Astrocyte of the cerebellum (primary cell): Measurements from ENCODE around the gene SMYD3.

Experiments used
- DNase-seq: peaks from one replicate; pipeline ENCODE4 v3.0.0-alpha.2; 2011; ENCODE audit warnings: low read depth
- H3K4me3 ChIP-seq: 2 replicates; pipeline ENCODE4 v1.5.1; 2011; ENCODE audit warnings: mild to moderate bottlenecking, low read depth, low read length, moderate library complexity
- in situ Hi-C: cut with HindIII; loops from 2 replicates; pipeline ENCODE4 v1.10.0; 2017; ENCODE audit warnings: low sequenced_read_pairs
- TF ChIP-seq, protein P1 (sequence below): IDR thresholded peaks from 2 replicates; pipeline ENCODE4 v1.5.1; 2012; ENCODE audit warnings: low read length, low read depth, moderate library complexity, mild to moderate bottlenecking; ENCODE audit errors: missing control alignments

SMYD3 gene

DNA sequence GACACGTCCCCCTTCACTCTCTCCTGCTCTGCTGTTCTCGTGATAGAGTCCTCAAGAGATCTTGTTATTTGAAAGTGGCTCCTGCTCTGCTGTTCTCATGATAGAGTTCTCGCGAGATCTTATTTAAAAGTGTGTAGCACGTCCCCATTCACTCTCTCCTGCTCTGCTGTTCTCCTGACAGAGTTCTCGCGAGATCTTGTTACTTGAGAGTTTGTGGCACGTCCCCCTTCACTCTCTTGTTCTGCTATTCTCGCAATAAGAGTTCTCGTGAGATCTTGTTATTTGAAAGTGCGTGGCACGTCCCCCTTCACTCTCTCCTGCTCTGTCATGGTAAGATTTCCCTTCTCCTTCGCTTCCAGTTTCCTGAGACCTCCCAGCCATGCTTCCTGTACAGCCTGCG, 47.9 kb downstream of the SMYD3 start:
- DNase-seq, result no peak
- in situ Hi-C loops, result no loop called here
- no peak overlapping the region for H3K4me3 ChIP-seq
- TF ChIP-seq, protein P1, sequence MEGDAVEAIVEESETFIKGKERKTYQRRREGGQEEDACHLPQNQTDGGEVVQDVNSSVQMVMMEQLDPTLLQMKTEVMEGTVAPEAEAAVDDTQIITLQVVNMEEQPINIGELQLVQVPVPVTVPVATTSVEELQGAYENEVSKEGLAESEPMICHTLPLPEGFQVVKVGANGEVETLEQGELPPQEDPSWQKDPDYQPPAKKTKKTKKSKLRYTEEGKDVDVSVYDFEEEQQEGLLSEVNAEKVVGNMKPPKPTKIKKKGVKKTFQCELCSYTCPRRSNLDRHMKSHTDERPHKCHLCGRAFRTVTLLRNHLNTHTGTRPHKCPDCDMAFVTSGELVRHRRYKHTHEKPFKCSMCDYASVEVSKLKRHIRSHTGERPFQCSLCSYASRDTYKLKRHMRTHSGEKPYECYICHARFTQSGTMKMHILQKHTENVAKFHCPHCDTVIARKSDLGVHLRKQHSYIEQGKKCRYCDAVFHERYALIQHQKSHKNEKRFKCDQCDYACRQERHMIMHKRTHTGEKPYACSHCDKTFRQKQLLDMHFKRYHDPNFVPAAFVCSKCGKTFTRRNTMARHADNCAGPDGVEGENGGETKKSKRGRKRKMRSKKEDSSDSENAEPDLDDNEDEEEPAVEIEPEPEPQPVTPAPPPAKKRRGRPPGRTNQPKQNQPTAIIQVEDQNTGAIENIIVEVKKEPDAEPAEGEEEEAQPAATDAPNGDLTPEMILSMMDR, result no peak

GRCh38 chr1:246455476-246455875, 51.6 kb downstream of the SMYD3 start:
- H3K4me3 ChIP-seq, result no peak overlapping the region
- DNase-seq, result no peak
- TF ChIP-seq, protein P1, result no peak
- in situ Hi-C loops, result no loop called here

GRCh38 chr1:246454655-246455054, 52.4 kb downstream of the SMYD3 start:
- TF ChIP-seq, protein P1, result no peak
- no peak overlapping the region for H3K4me3 ChIP-seq
- DNase-seq, result no peak
- in situ Hi-C loops, result no loop called here

- H3K4me3 ChIP-seq, result no peak overlapping the region
- peak; percentile 15 for DNase-seq
- in situ Hi-C loops, result no loop called here
- TF ChIP-seq, protein P1, result peak; percentile 41
Observed at GRCh38 chr1:246450611-246451251, 56.3 kb downstream of the SMYD3 start.

- in situ Hi-C loops, result no loop called here
- no peak for DNase-seq
- TF ChIP-seq, protein P1, result no peak
Observed at GRCh38 chr1:246448373-246448772, 58.7 kb downstream of the SMYD3 start.

GRCh38 chr1:246447501-246447900, 59.6 kb downstream of the SMYD3 start:
- in situ Hi-C loops, result no loop called here
- H3K4me3 ChIP-seq, result no peak overlapping the region
- DNase-seq, result no peak
- TF ChIP-seq, protein P1, result no peak

More at GRCh38 chr1:246448373-246448772, 58.7 kb downstream of the SMYD3 start:
- no peak overlapping the region for H3K4me3 ChIP-seq
